ENCODE measurements around the gene USF2. TPM values are rescaled to one million over a fixed set of nuclear protein-coding genes. Genes with fewer than 3 reads are reported as not detected.

The USF2 gene
- total RNA-seq, 1 experiment from 2014 or later = 81.6 TPM

DNA sequence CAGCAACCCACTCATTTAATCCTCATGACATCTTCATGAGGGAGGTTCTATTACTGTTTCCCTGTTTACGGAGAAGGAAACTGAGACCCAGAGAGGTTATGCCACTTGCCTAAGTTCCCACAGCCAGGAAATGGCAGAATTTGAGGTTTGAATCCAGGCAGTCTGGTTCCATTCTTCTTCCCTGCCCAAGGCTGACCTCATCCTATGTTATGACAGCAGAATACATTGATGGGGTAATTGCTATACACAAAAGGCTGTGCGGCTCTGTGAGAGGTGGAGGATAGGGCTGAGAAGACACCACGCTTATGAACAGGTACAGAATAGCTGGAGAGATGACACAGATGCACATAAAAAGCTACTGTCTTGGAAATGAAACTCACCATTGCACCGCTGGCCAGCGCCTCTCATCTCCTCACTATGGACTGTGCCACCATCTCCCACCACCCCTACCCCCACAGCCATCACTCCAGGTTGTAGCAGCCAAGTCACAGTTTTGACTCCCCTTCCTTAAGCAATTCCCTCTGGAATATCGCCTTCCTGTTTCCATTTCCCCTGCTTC, 34.7 kb downstream of the USF2 start:
- Mint-ChIP-seq H3K4me3 (ENCODE audit: unreplicated experiment) (no peak overlapping the region), H3K4me1 (ENCODE audit: insufficient read depth, unreplicated experiment) (no peaks in the 10 kb centered on the region), H3K9me3 (ENCODE audit: unreplicated experiment) (no peaks in the 10 kb centered on the region), H3K27me3 (ENCODE audit: insufficient read depth, unreplicated experiment) (peaks cover 12% of the 10 kb centered on the region), H3K27ac (ENCODE audit: low read depth, unreplicated experiment) (no peak overlapping the region), H3K36me3 (ENCODE audit: insufficient read depth, unreplicated experiment) (no peaks in the 10 kb centered on the region)
- TF ChIP-seq, protein P1, sequence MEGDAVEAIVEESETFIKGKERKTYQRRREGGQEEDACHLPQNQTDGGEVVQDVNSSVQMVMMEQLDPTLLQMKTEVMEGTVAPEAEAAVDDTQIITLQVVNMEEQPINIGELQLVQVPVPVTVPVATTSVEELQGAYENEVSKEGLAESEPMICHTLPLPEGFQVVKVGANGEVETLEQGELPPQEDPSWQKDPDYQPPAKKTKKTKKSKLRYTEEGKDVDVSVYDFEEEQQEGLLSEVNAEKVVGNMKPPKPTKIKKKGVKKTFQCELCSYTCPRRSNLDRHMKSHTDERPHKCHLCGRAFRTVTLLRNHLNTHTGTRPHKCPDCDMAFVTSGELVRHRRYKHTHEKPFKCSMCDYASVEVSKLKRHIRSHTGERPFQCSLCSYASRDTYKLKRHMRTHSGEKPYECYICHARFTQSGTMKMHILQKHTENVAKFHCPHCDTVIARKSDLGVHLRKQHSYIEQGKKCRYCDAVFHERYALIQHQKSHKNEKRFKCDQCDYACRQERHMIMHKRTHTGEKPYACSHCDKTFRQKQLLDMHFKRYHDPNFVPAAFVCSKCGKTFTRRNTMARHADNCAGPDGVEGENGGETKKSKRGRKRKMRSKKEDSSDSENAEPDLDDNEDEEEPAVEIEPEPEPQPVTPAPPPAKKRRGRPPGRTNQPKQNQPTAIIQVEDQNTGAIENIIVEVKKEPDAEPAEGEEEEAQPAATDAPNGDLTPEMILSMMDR (IDR thresholded peaks at IDR 0.05; ENCODE audit: unreplicated experiment) = no peak
- BruUV-seq (replicated peaks) = no TSS peak
- ChIA-PET POLR2A (no interaction called here), CTCF (interaction anchor here (0.6 kb wide), 2 partner anchors 12 to 245 kb away, joined by 3 read pairs; no protein-coding TSS in a partner anchor)
- DNase-seq (ENCODE audit: unreplicated experiment) = no peak
- intact Hi-C loops (cut with micrococcal nuclease) = no loop called here

DNA sequence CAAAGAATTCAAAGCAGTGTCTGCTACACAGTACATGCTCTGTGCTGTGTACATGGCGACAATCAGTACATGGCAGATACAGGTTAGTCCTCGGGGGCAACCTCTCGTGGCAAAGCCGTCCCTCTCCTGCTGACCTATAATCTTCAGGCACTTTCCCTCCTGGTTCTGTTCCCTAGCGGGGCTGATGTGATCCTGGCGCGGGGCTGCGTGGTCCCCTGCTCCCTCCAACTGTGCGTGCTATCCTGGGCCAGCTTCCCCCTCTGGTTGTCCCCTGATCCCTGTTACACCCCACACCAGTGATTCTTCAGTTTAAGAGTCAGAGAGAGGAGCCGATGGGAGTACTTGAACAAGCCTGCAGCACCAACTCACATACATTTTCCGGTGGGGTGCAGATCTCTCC, 35.3 kb downstream of the USF2 start:
- no peak overlapping the region for H3K27ac Mint-ChIP-seq (ENCODE audit: low read depth, unreplicated experiment)
- peaks cover 12% of the 10 kb centered on the region for H3K27me3 Mint-ChIP-seq (ENCODE audit: insufficient read depth, unreplicated experiment)
- ChIA-PET POLR2A (no interaction called here), CTCF (interaction anchor here (0.6 kb wide), 1 partner anchor 13 kb away, joined by 3 read pairs; no protein-coding TSS in a partner anchor)
- intact Hi-C loops (cut with micrococcal nuclease) = no loop called here
- no peak overlapping the region for H3K4me3 Mint-ChIP-seq (ENCODE audit: unreplicated experiment)
- BruUV-seq (replicated peaks) = no TSS peak
- H3K36me3 Mint-ChIP-seq (ENCODE audit: insufficient read depth, unreplicated experiment) = no peaks in the 10 kb centered on the region
- no peak for DNase-seq (ENCODE audit: unreplicated experiment)
- TF ChIP-seq, protein P1 (IDR thresholded peaks at IDR 0.05; ENCODE audit: unreplicated experiment) = no peak
- H3K4me1 Mint-ChIP-seq (ENCODE audit: insufficient read depth, unreplicated experiment) = no peaks in the 10 kb centered on the region
- no peaks in the 10 kb centered on the region for H3K9me3 Mint-ChIP-seq (ENCODE audit: unreplicated experiment)

GRCh38 chr19:35305181-35305580, 36.4 kb downstream of the USF2 start:
- TF ChIP-seq, protein P1 (IDR thresholded peaks at IDR 0.05; ENCODE audit: unreplicated experiment) = no peak
- DNase-seq (ENCODE audit: unreplicated experiment) = no peak
- POLR2A ChIA-PET = no interaction called here
- H3K36me3 Mint-ChIP-seq (ENCODE audit: insufficient read depth, unreplicated experiment) = no peaks in the 10 kb centered on the region
- CTCF ChIA-PET = interaction anchor here (0.5 kb wide), 1 partner anchor 21 kb away, joined by 3 read pairs; no protein-coding TSS in a partner anchor
- H3K27ac Mint-ChIP-seq (ENCODE audit: low read depth, unreplicated experiment) = no peak overlapping the region
- H3K27me3 Mint-ChIP-seq (ENCODE audit: insufficient read depth, unreplicated experiment) = peaks cover 12% of the 10 kb centered on the region
- no TSS peak for BruUV-seq (replicated peaks)
- intact Hi-C loops (cut with micrococcal nuclease) = no loop called here
- no peak overlapping the region for H3K4me3 Mint-ChIP-seq (ENCODE audit: unreplicated experiment)
- H3K9me3 Mint-ChIP-seq (ENCODE audit: unreplicated experiment) = no peaks in the 10 kb centered on the region
- no peaks in the 10 kb centered on the region for H3K4me1 Mint-ChIP-seq (ENCODE audit: insufficient read depth, unreplicated experiment)

DNA sequence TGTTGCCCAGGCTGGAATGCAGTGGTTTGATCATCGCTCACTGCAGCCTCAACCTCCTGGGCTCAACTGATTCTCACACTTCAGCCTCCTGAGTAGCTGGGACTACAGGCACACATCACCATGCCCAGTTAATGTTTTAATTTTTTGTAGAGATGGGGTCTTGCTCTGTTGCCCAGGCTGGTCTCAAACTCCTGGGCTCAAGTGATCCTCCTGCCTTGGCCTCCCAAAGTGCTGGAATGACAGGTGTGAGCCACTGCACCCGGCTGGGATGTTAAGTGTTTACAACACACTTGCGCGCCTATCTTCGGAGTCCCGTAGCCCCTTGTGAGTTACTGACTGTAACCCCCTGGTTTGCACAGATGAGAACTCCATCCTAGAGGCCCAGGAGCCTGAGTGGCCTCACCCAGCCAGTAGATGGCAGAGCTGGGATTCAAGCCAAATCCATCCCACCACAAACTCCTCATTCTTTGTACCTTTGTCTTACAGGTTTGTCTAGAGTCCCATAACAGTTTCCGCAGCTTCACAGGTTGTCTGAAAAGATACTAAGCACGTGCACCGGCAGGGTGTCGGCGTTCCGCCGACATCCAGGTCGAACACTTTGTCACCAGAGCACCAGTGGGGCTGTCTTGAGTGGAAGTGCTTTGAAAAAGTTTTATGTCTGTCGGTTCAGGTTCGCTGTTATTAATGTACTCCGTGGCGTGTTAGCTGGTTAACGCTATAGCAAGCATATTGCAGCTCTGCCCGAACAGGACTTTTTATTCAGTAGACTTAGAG, 37.9 kb downstream of the USF2 start:
- peak; percentile 24 for DNase-seq (ENCODE audit: unreplicated experiment)
- POLR2A ChIA-PET = no interaction called here

More for the DNA sequence above, 37.9 kb downstream of the USF2 start:
- no peak overlapping the region for H3K4me3 Mint-ChIP-seq (ENCODE audit: unreplicated experiment)
- CTCF ChIA-PET = interaction anchor here (0.5 to 1.4 kb wide), 2 partner anchors 9 to 71 kb away, joined by 3 to 4 read pairs; no protein-coding TSS in a partner anchor
- no peaks in the 10 kb centered on the region for H3K4me1 Mint-ChIP-seq (ENCODE audit: insufficient read depth, unreplicated experiment)
- no TSS peak for BruUV-seq (replicated peaks)
- H3K27me3 Mint-ChIP-seq (ENCODE audit: insufficient read depth, unreplicated experiment) = peaks cover 12% of the 10 kb centered on the region
- no peaks in the 10 kb centered on the region for H3K36me3 Mint-ChIP-seq (ENCODE audit: insufficient read depth, unreplicated experiment)
- TF ChIP-seq, protein P1 (IDR thresholded peaks at IDR 0.05; ENCODE audit: unreplicated experiment) = no peak
- intact Hi-C loops (cut with micrococcal nuclease) = no loop called here
- no peak overlapping the region for H3K27ac Mint-ChIP-seq (ENCODE audit: low read depth, unreplicated experiment)
- no peaks in the 10 kb centered on the region for H3K9me3 Mint-ChIP-seq (ENCODE audit: unreplicated experiment)
